ENCODE data around the gene RANBP9. TPM values are rescaled to one million over a fixed set of nuclear protein-coding genes. Genes with fewer than 3 reads are reported as not detected.

Gene RANBP9
- total RNA-seq, 4 donors from 2014 or later = 35.8 to 64.7 (median 50.4) TPM

DNA sequence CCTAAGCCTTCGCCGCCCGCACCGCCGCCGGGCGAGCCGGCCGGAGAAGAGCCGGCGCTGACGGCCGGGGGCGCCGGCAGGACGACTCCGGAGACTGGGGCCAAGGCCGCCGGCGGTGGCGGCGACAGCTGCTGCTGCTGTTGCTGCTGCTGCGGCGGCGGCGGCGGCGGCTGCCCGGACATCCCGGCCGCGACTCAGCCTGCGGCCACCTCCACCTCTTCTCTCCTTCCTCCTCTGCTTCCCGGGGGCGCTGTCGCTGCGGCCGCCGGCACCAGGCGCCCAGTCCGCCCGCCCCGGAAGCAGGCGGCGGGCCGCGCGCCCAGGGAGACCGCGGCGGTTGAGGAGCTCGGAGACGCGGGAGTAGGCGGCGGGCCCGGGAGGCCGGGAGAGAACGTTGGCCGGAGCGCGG lies 307 bp downstream of the RANBP9 start:
- H3K36me3 ChIP-seq = no peaks in the 10 kb centered on the region
- no peaks in the 10 kb centered on the region for H3K27me3 ChIP-seq
- no peaks in the 10 kb centered on the region for H3K9me3 ChIP-seq
- WGBS = 0% methylated on average over 13 of the region's 62 CpGs
- peaks cover 37% of the 10 kb centered on the region for H3K4me1 ChIP-seq
- DNase-seq (ENCODE audit: low spot score in 2 of 2) = peak in 1 of 2 donors; percentile 76
- TF ChIP-seq POLR2AphosphoS5 (IDR thresholded peaks at IDR 0.05) = no peak
- TF ChIP-seq POLR2A (IDR thresholded peaks at IDR 0.05) = no peak
- TF ChIP-seq, protein P1, sequence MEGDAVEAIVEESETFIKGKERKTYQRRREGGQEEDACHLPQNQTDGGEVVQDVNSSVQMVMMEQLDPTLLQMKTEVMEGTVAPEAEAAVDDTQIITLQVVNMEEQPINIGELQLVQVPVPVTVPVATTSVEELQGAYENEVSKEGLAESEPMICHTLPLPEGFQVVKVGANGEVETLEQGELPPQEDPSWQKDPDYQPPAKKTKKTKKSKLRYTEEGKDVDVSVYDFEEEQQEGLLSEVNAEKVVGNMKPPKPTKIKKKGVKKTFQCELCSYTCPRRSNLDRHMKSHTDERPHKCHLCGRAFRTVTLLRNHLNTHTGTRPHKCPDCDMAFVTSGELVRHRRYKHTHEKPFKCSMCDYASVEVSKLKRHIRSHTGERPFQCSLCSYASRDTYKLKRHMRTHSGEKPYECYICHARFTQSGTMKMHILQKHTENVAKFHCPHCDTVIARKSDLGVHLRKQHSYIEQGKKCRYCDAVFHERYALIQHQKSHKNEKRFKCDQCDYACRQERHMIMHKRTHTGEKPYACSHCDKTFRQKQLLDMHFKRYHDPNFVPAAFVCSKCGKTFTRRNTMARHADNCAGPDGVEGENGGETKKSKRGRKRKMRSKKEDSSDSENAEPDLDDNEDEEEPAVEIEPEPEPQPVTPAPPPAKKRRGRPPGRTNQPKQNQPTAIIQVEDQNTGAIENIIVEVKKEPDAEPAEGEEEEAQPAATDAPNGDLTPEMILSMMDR (IDR thresholded peaks at IDR 0.05) = no peak
- no peak for TF ChIP-seq EP300 (IDR thresholded peaks at IDR 0.05)
- H3K4me3 ChIP-seq = peak overlapping the region; percentile 89
- H3K27ac ChIP-seq = peak overlapping the region; percentile 96

DNA sequence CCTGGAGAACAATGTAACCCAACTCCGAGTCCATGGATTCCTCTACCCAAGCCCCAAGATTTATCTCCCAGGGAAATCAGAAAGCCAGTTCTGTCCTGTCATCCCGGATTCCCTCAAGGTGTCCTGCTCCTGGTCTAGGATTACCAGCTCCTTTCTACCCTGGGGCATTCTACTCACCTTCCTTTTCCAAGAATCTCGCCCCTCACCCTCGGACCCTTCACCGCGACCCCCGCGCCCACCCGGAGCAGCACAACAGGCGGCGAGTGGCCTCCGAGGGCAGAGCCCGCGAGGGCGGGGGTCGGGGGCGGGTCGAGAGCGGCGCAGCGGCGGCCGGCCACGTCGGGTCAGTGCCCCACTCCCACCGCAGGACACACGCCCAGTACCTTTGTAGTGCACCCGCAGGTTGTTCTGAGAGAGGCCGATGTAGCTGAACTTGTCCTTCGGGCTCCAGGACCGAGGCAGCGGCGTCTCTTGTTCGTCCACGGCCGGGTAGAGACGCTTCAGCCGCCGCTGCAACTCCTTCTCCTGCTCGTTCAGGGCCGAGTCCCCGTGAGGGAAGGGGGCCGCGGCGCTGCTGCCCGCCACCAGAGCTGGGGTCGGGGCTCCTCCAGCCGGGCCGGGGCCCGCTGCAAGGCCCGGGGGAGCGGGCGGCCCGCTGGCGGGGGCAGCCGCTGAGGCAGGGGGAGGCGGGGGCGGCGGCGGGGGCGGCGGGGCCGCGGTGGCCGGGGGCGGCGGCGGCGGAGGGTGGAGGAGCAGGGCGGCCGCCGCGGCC lies 897 bp downstream of the RANBP9 start:
- WGBS = 0% methylated on average over 29 of the region's 73 CpGs
- TF ChIP-seq POLR2AphosphoS5 (IDR thresholded peaks at IDR 0.05) = no peak

DNA sequence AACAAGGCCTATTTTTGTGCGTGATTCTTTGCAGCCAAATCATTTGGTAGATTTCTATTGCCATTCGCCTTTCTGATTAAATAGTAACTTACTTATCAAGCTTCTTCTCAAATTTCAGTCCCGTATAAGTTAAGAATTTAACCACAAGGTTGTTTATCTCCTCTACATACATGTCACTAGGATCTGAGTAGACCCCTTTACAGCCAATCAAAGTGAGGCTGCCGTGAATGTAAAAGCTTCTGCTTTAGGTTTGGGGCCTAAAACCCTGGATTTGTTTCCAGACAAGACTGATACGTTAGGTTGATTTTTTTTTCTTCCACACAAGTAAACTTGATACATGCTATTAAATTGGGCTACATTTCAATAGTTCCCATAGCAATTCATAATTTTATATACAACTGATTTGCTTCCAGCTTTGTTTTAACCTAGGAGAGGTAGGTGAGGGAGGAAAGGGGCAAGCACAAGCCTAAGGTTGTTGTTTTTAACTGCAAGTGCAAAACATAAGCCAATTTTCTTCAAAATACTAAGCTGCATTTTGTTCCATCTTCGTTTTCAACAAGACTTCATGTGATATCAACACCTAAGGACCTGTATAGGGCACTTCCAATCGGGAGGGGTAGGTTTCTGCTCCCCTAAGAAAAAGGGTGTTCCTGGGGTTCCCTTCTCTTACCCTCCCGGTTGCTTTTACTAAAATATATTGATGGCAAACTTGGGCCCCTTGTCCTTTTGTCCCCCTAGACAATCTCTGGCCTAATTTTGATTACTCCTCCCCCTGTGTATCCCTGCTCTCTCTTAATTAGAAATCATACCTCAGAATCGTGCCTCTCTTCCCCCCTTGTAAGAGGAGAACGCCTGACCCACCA lies 1.7 kb downstream of the RANBP9 start:
- H3K36me3 ChIP-seq = no peaks in the 10 kb centered on the region

More for the DNA sequence above, 897 bp downstream of the RANBP9 start:
- no peaks in the 10 kb centered on the region for H3K36me3 ChIP-seq
- H3K4me3 ChIP-seq = peak overlapping the region; percentile 89
- H3K27me3 ChIP-seq = no peaks in the 10 kb centered on the region
- no peaks in the 10 kb centered on the region for H3K9me3 ChIP-seq
- peaks cover 37% of the 10 kb centered on the region for H3K4me1 ChIP-seq
- peak; percentile 79 to 83 for DNase-seq (ENCODE audit: low spot score in 2 of 2)
- H3K27ac ChIP-seq = peak overlapping the region; percentile 96

DNA sequence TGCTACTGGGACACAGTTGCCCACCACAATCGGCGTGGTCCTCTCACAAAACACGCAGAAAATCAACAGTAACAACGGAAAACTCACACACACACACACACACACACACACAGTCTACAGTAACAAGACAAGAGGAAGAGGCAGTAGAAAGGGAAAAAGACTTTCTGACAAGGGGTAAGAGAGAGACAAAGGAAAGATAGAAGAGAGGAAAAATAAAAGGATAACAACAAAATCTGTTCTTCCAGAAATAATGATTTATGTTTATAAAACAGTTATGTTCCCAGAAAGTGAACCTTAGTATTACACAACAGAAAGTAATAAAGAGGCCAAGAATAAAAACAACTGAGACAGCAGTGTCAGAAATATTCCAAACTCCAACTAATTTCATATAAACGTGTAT lies 2.9 kb downstream of the RANBP9 start:
- no peak for TF ChIP-seq POLR2AphosphoS5 (IDR thresholded peaks at IDR 0.05)
- TF ChIP-seq POLR2A (IDR thresholded peaks at IDR 0.05) = no peak
- TF ChIP-seq, protein P1 (IDR thresholded peaks at IDR 0.05) = no peak
- TF ChIP-seq EP300 (IDR thresholded peaks at IDR 0.05) = no peak
- Histone ChIP-seq H3K4me1 (peaks cover 37% of the 10 kb centered on the region), H3K4me3 (peak overlapping the region; percentile 89), H3K36me3 (no peaks in the 10 kb centered on the region), H3K27me3 (no peaks in the 10 kb centered on the region), H3K9me3 (no peaks in the 10 kb centered on the region), H3K27ac (peak overlapping the region; percentile 21)
- WGBS = 3% methylated on average over 5 of the region's 5 CpGs
- DNase-seq (ENCODE audit: low spot score in 2 of 2) = no peak

More for the DNA sequence above, 1.7 kb downstream of the RANBP9 start:
- Histone ChIP-seq H3K9me3 (no peaks in the 10 kb centered on the region), H3K27ac (peak overlapping the region; percentile 96), H3K4me1 (peaks cover 37% of the 10 kb centered on the region), H3K4me3 (peak overlapping the region; percentile 89), H3K27me3 (no peaks in the 10 kb centered on the region)
- WGBS = 2% methylated on average over 10 of the region's 10 CpGs
- DNase-seq (ENCODE audit: low spot score in 2 of 2) = no peak
- no peak for TF ChIP-seq POLR2A (IDR thresholded peaks at IDR 0.05)
- TF ChIP-seq, protein P1 (IDR thresholded peaks at IDR 0.05) = no peak
- TF ChIP-seq POLR2AphosphoS5 (IDR thresholded peaks at IDR 0.05) = no peak
- no peak for TF ChIP-seq EP300 (IDR thresholded peaks at IDR 0.05)

DNA sequence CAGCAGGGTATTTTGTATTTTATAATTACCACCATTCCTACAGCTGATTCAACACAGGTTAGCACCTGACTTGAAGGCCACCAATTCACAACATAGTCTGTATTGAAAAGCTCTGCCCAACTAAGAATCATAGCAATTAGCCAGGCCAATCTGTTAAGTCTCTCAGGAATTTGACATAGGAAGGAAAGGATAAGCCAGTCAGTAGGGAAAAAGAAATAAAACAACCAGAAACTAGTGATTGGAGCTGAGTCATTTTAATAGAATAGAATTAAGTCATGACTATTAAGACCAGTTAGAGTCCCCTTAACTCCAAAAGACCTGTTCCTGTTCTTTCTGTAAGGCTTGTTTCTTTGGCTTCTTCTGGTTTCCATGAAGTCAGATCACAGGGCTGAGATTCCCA lies 8.1 kb downstream of the RANBP9 start:
- no peak overlapping the region for H3K4me3 ChIP-seq
- H3K9me3 ChIP-seq = no peaks in the 10 kb centered on the region
- H3K27ac ChIP-seq = no peak overlapping the region
- no peaks in the 10 kb centered on the region for H3K27me3 ChIP-seq
- DNase-seq (ENCODE audit: low spot score in 2 of 2) = no peak
- H3K36me3 ChIP-seq = no peaks in the 10 kb centered on the region
- TF ChIP-seq EP300 (IDR thresholded peaks at IDR 0.05) (no peak), POLR2A (IDR thresholded peaks at IDR 0.05) (no peak), POLR2AphosphoS5 (IDR thresholded peaks at IDR 0.05) (no peak)
- TF ChIP-seq, protein P1 (IDR thresholded peaks at IDR 0.05) = no peak
- H3K4me1 ChIP-seq = peaks cover 35% of the 10 kb centered on the region
